Astrocyte (in vitro differentiated cells and primary cell): ENCODE data around the gene UNC80. TPM values are rescaled to one million over a fixed set of nuclear protein-coding genes. Genes with fewer than 3 reads are reported as not detected.

ENCODE experiments used
- DNase-seq: peaks from one replicate; pipeline ENCODE4 v3.0.0-alpha.2; 2010; ENCODE audit warnings: low read depth
- FAIRE-seq: peaks from 2 replicates; lab custom pipeline; 2011; peaks lifted over from hg19 to GRCh38; lab: Jason Lieb, UNC
- H2AFZ ChIP-seq: 2 replicates; pipeline ENCODE4 v1.6.0; 2012; ENCODE audit warnings: low read depth, low read length, inconsistent platforms
- H3K27ac ChIP-seq: 2 replicates; pipeline ENCODE4 v1.5.1; 2011; ENCODE audit warnings: low read depth, low read length, inconsistent platforms
- H3K27me3 ChIP-seq: 2 replicates; pipeline ENCODE4 v1.6.0; 2011; ENCODE audit warnings: low read length, inconsistent platforms; ENCODE audit not compliant: insufficient read depth
- H3K36me3 ChIP-seq: 2 replicates; pipeline ENCODE4 v1.5.1; 2011; ENCODE audit warnings: low read length, inconsistent platforms; ENCODE audit not compliant: insufficient read depth
- H3K4me1 ChIP-seq: 2 replicates; pipeline ENCODE4 v1.5.1; 2011; ENCODE audit warnings: low read length, inconsistent platforms; ENCODE audit not compliant: insufficient read depth
- H3K4me2 ChIP-seq: 2 replicates; pipeline ENCODE4 v1.6.0; 2012; ENCODE audit warnings: low read length, inconsistent platforms
- H3K4me3 ChIP-seq: 2 replicates; pipeline ENCODE4 v1.5.1; 2011; ENCODE audit warnings: low read depth, mild to moderate bottlenecking, low read length, inconsistent platforms; ENCODE audit not compliant: insufficient read depth
- H3K79me2 ChIP-seq: 2 replicates; pipeline ENCODE4 v1.6.0; 2012; ENCODE audit warnings: mild to moderate bottlenecking, low read length, inconsistent platforms; ENCODE audit not compliant: insufficient read depth
- H3K9ac ChIP-seq: 2 replicates; pipeline ENCODE4 v1.6.0; 2012; ENCODE audit warnings: mild to moderate bottlenecking, low read length, inconsistent platforms
- H3K9me3 ChIP-seq: 2 replicates; pipeline ENCODE4 v1.5.1; 2012; ENCODE audit warnings: low read depth, mild to moderate bottlenecking, low read length, inconsistent platforms; ENCODE audit not compliant: insufficient read depth
- H4K20me1 ChIP-seq: 2 replicates; pipeline ENCODE4 v1.6.0; 2012; ENCODE audit warnings: low read length, inconsistent platforms; ENCODE audit not compliant: insufficient read depth
- H3K27ac Mint-ChIP-seq: one replicate; pipeline ENCODE4 v1.8.0; 2021; ENCODE audit warnings: mild to moderate bottlenecking, mixed read lengths; ENCODE audit not compliant: unreplicated experiment
- H3K27me3 Mint-ChIP-seq: one replicate; pipeline ENCODE4 v1.8.0; 2021; ENCODE audit warnings: low read depth, mixed read lengths; ENCODE audit not compliant: unreplicated experiment
- H3K36me3 Mint-ChIP-seq: one replicate; pipeline ENCODE4 v1.8.0; 2021; ENCODE audit warnings: low read depth, mixed read lengths; ENCODE audit not compliant: unreplicated experiment
- H3K4me1 Mint-ChIP-seq: one replicate; pipeline ENCODE4 v1.8.0; 2021; ENCODE audit warnings: low read depth, mixed read lengths; ENCODE audit not compliant: unreplicated experiment
- H3K4me3 Mint-ChIP-seq: one replicate; pipeline ENCODE4 v1.8.0; 2021; ENCODE audit warnings: mild to moderate bottlenecking, moderate library complexity, mixed read lengths; ENCODE audit not compliant: unreplicated experiment
- H3K9me3 Mint-ChIP-seq: one replicate; pipeline ENCODE4 v1.8.0; 2021; ENCODE audit warnings: mild to moderate bottlenecking, mixed read lengths; ENCODE audit not compliant: unreplicated experiment
- EZH2 ChIP-seq: IDR thresholded peaks from 2 replicates; pipeline ENCODE4 v1.6.1; 2012; ENCODE audit warnings: mild to moderate bottlenecking, low read length, inconsistent platforms; ENCODE audit not compliant: insufficient read depth
- total RNA-seq: library from RNA; stranded (reverse); gene quantifications from 2 replicates; pipeline ENCODE4 v1.2.1, GENCODE V29; 2021
- TF ChIP-seq, protein P1 (sequence below): IDR thresholded peaks from 2 replicates; pipeline ENCODE4 v1.5.1; 2011; ENCODE audit warnings: low read depth, mild to moderate bottlenecking, inconsistent platforms, low read length, moderate library complexity; ENCODE audit not compliant: insufficient read depth

Gene UNC80
- total RNA-seq, 1 donor from 2014 or later = 0.27 TPM

DNA sequence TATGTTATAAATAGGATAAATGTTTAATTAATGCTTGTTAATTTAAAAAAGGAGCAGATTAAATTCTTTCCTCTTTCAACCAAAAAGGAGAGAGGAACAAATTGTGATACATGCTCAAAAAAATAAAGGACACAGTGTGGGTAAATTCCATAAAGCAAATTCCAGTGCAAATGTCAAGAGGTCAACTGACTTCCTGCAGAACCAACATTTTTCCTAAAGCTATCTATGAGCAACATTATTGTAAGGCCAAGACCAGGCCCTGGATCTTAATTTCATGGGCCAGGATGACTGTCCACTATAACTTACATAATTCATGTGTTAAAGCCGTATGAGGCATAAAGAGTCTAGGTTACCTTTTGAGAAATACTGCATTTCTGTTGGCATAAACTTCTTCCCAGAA lies 136.9 kb downstream of the UNC80 start:
- H3K4me1 ChIP-seq = no peaks in the 10 kb centered on the region
- H3K27me3 ChIP-seq = no peaks in the 10 kb centered on the region
- Mint-ChIP-seq H3K36me3 (no peaks in the 10 kb centered on the region), H3K4me1 (peaks cover 7% of the 10 kb centered on the region), H3K27me3 (no peaks in the 10 kb centered on the region), H3K4me3 (no peak overlapping the region), H3K27ac (no peak overlapping the region), H3K9me3 (no peaks in the 10 kb centered on the region)
- TF ChIP-seq, protein P1, sequence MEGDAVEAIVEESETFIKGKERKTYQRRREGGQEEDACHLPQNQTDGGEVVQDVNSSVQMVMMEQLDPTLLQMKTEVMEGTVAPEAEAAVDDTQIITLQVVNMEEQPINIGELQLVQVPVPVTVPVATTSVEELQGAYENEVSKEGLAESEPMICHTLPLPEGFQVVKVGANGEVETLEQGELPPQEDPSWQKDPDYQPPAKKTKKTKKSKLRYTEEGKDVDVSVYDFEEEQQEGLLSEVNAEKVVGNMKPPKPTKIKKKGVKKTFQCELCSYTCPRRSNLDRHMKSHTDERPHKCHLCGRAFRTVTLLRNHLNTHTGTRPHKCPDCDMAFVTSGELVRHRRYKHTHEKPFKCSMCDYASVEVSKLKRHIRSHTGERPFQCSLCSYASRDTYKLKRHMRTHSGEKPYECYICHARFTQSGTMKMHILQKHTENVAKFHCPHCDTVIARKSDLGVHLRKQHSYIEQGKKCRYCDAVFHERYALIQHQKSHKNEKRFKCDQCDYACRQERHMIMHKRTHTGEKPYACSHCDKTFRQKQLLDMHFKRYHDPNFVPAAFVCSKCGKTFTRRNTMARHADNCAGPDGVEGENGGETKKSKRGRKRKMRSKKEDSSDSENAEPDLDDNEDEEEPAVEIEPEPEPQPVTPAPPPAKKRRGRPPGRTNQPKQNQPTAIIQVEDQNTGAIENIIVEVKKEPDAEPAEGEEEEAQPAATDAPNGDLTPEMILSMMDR = no peak
- no peak for TF ChIP-seq EZH2
- H3K36me3 ChIP-seq = no peaks in the 10 kb centered on the region
- H3K27ac ChIP-seq = no peak overlapping the region
- no peak overlapping the region for H2AFZ ChIP-seq
- H4K20me1 ChIP-seq = no peaks in the 10 kb centered on the region
- FAIRE-seq (no peak), DNase-seq (no peak)
- H3K4me3 ChIP-seq = no peak overlapping the region
- no peaks in the 10 kb centered on the region for H3K79me2 ChIP-seq
- no peak overlapping the region for H3K4me2 ChIP-seq
- no peak overlapping the region for H3K9ac ChIP-seq
- H3K9me3 ChIP-seq = no peaks in the 10 kb centered on the region

DNA sequence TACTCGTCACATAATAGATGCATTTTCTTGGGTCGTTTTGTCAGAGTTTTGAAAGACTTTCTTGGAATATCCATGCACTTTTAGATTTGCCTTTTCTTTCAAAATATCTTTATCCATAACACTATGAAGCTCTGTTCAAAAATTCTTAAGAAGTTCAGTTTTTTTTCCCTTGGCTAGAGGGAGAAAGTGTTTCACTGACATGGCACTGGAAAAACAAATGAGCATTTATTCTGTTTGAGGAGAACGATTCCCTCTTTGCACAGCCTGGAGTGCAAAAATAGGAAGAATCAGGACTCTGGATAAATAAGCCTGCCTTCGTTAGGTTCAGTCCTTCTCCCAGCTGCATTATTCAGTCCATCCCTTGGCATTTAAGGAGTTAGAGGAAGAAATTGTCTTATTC lies 139.9 kb downstream of the UNC80 start:
- no peak for TF ChIP-seq EZH2
- TF ChIP-seq, protein P1 = no peak
- H3K27me3 ChIP-seq = no peaks in the 10 kb centered on the region
- no peak overlapping the region for H3K27ac ChIP-seq
- H4K20me1 ChIP-seq = no peaks in the 10 kb centered on the region
- DNase-seq = no peak
- no peak overlapping the region for H3K27ac Mint-ChIP-seq
- no peaks in the 10 kb centered on the region for H3K9me3 Mint-ChIP-seq
- FAIRE-seq = no peak
- no peaks in the 10 kb centered on the region for H3K79me2 ChIP-seq
- H3K4me3 Mint-ChIP-seq = no peak overlapping the region
- no peaks in the 10 kb centered on the region for H3K27me3 Mint-ChIP-seq
- no peaks in the 10 kb centered on the region for H3K9me3 ChIP-seq
- no peak overlapping the region for H2AFZ ChIP-seq
- H3K4me3 ChIP-seq = no peak overlapping the region
- H3K4me2 ChIP-seq = no peak overlapping the region
- H3K36me3 ChIP-seq = no peaks in the 10 kb centered on the region
- H3K4me1 Mint-ChIP-seq = peaks cover 7% of the 10 kb centered on the region
- H3K9ac ChIP-seq = no peak overlapping the region
- no peaks in the 10 kb centered on the region for H3K4me1 ChIP-seq
- no peaks in the 10 kb centered on the region for H3K36me3 Mint-ChIP-seq

DNA sequence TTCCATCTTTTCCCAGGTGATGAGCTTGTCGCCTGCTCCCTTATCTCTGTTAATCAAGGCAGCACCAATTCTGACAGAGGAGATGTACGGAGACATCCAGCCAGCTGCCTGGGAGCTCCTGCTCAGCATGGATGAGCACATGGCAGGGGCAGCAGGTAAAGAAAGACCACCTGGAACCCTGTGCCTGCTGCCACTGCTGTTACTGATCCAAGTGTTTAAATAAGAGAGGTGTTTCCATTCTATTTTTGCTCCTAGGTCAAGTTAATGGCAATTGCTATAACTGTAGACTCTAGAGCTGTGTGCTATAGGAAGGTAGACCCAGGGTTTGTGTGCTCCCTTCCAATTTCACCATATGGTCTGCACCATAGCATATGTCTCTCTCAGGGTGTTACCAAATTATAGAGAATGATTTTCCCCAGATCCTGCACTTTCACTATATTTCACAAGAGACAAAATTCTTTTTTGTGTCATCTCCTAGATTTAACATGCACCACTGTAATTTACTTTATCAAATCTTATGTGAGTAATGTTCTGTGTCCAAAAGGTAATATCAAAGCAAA lies 142.2 kb downstream of the UNC80 start:
- Mint-ChIP-seq H3K27ac (no peak overlapping the region), H3K36me3 (no peaks in the 10 kb centered on the region), H3K4me3 (no peak overlapping the region), H3K9me3 (no peaks in the 10 kb centered on the region), H3K27me3 (no peaks in the 10 kb centered on the region), H3K4me1 (no peaks in the 10 kb centered on the region)
- H2AFZ ChIP-seq = no peak overlapping the region
- DNase-seq (no peak), FAIRE-seq (no peak)
- H3K27ac ChIP-seq = no peak overlapping the region
- H3K79me2 ChIP-seq = no peaks in the 10 kb centered on the region
- H3K4me2 ChIP-seq = no peak overlapping the region
- no peaks in the 10 kb centered on the region for H3K27me3 ChIP-seq
- no peaks in the 10 kb centered on the region for H3K9me3 ChIP-seq
- no peaks in the 10 kb centered on the region for H3K36me3 ChIP-seq
- no peak overlapping the region for H3K9ac ChIP-seq
- H4K20me1 ChIP-seq = no peaks in the 10 kb centered on the region
- H3K4me3 ChIP-seq = no peak overlapping the region
- no peaks in the 10 kb centered on the region for H3K4me1 ChIP-seq
- TF ChIP-seq, protein P1 = no peak
- TF ChIP-seq EZH2 = no peak
